T-helper 1 cell treated with Interleukin-12 subunit alpha and Interleukin-12 subunit beta and Interleukin-4 antibody, amounts not matched to agents 30 ng/mL and 1 ng/mL, for 36 hours (primary cell): ENCODE data around the gene EHMT2. TPM values are rescaled to one million over a fixed set of nuclear protein-coding genes. Genes with fewer than 3 reads are reported as not detected.

ENCODE experiments used
- intact Hi-C: fragments of 100-400 bp; cut with micrococcal nuclease; formaldehyde crosslinking; loops from one replicate; pipeline ENCODE4 v1.15.1; 2024
- total RNA-seq: library from RNA; stranded (reverse); gene quantifications from 2 replicates; pipeline ENCODE4 v1.2.3, GENCODE V29; 2022

Gene EHMT2
- total RNA-seq, 1 donor from 2014 or later, result 61.0 TPM

GRCh38 chr6:31844507-31844906, 53.0 kb downstream of the EHMT2 start:
- intact Hi-C loops, result no loop called here

GRCh38 chr6:31842053-31842452, 55.4 kb downstream of the EHMT2 start:
- intact Hi-C loops, result no loop called here

- intact Hi-C loops, result loop anchor here (10.0 kb wide), 1 partner anchor 355 kb away; the partner anchor contains the start of genes GPSM3 and PBX2
Observed at GRCh38 chr6:31839779-31840126, 57.7 kb downstream of the EHMT2 start.

- intact Hi-C loops, result loop anchor here (10.0 kb wide), 1 partner anchor 356 kb away; the partner anchor contains the start of genes GPSM3 and PBX2
Observed at GRCh38 chr6:31838968-31839367, 58.5 kb downstream of the EHMT2 start.

GRCh38 chr6:31838114-31838553, 59.4 kb downstream of the EHMT2 start:
- intact Hi-C loops, result loop anchor here (10.0 kb wide), 1 partner anchor 357 kb away; the partner anchor contains the start of genes GPSM3 and PBX2

DNA sequence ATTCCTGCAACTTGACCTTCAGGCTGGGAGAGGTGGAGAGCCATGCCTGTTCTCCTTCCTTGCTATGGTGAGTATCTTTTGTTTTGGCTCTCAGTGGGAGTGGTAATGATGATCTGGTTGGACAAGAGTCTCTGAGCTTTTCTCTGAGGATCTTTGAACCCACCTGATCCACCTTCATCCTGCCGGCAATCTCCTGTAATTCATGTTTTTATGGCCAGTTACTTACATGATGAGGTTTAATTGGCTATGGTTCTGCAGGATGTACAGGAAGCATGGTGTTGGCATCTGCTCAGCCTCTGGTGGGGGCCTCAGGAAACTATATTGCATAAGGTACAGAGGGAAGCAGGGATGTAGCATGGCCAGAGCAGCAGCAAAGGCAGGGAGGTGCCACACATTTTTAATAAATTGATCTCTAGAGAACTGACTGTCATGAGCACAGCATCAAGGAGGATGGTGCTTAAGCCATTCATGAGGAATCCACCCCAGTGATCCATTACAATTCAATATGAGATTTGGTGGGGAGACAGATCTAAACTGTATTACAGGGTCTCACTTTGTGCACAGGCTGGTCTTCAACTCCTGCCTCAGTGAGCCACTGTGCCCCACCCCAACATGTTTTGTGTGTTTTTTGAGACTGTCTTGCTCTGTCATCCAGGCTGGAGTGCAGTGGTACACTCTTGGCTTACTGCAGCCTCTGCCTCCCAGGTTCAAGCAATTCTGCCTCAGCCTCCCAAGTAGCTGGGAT, 60.0 kb downstream of the EHMT2 start:
- intact Hi-C loops, result loop anchor here (10.0 kb wide), 1 partner anchor 357 kb away; the partner anchor contains the start of genes GPSM3 and PBX2

- intact Hi-C loops, result loop anchor here (10.0 kb wide), 1 partner anchor 358 kb away; the partner anchor contains the start of genes GPSM3 and PBX2
Observed at GRCh38 chr6:31836474-31837368, 60.8 kb downstream of the EHMT2 start.

DNA sequence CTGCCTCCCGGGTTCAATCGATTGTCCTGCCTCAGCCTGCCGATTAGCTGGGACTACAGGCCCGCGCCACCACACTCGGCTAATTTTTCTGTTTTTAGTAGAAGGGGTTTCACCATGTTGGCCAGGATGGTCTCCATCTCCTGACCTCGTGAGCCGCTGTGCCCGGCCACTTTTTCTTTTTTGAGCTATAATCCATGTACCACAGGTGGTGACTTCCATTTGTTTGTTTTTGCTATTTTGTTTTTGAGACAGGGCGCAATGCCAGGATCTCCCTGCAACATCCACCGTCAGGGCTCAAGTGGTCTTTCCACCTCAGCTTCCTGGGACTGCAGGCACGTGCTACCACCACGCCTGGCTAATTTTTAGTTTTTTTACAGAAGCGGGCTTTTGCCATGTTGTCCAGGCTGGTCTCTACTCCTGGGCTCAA, 61.4 kb downstream of the EHMT2 start:
- intact Hi-C loops, result loop anchor here (10.0 kb wide), 1 partner anchor 359 kb away; the partner anchor contains the start of genes GPSM3 and PBX2

DNA sequence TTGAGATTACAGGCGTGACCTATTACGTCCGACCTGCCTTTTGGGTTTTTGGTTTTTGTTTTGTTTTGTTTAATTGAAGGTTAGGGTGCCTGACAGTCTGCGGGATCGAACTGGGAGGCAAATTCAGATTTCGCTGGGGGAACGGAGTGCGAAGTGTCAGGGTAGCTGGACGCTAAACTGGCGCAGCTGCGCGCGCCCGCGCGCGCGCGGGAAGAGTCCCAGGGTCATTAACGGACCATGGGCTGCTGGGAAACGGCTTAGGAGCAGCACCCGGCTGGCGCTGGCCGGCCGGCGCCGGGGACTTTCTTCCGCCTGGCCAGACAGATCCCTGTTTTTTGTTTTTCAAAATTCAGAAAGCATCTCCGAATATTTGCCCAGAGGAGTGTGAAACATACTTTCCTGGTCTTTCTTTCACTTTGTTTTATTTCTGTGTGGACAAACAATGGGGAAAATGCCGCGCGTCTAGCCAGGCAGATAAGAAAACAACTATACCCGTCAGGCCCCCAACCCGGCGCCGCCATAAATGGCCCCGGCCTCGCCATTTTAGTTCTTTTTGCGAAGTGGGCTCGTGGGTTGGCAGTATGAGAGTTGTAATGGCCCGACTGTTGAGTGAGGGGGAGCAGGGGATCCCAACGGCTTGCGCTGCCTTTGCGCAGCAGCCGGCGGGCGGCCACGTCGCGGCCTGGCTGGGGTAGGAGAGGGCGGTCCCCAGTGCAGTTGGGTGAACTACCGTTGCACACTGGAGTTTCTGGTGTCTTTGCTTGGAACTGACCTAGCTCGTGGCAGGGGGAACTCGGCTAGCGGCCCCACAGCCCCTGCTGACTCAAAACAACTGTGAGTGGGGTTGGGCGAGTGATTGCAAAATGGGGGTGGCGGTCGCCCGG, 62.9 kb downstream of the EHMT2 start:
- intact Hi-C loops, result loop anchor here (1.0 to 10.0 kb wide), 12 partner anchors 28 to 360 kb away; partner anchors contain the start of genes ABHD16A, BAG6, EHMT2 and GPANK1

- intact Hi-C loops, result loop anchor here (2.0 to 10.0 kb wide), 2 partner anchors 17 to 363 kb away; partner anchors contain the start of genes GPSM3, HSPA1A, HSPA1L and PBX2
Observed at GRCh38 chr6:31831350-31832215, 65.9 kb downstream of the EHMT2 start.

DNA sequence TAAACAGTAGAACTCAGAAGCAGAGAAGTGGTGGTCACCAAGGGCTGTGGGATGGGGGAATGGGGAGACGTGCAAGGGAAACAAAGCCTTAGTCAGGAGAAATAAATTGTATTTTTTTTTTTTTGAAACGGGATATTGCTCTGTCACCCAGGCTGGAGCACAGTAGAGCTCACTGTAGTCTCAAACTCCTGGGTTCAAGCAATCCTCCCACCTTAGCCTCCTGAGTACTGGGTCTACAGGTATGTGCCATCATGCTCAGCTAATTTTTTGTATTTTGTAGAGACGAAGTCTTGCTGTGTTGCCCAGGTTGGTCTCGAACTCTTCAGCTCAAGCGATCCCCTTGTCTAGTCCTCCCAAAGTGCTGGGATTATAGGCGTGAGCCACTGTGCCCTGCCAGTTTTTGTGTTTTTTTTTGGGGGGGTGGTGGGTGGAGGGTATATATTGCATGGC, 66.6 kb downstream of the EHMT2 start:
- intact Hi-C loops, result loop anchor here (1.0 to 10.0 kb wide), 5 partner anchors 16 to 364 kb away; partner anchors contain the start of genes ATP6V1G2, GPSM3, HSPA1A and HSPA1L

Other genes with a start within 250 kb of the EHMT2 start
- 262 and 284 TPM in 2 replicates for gene BAG6, start 245.0 kb downstream of the EHMT2 start, total RNA-seq
- gene APOM, start 241.8 kb downstream of the EHMT2 start, total RNA-seq, result 1.9 and 2.0 TPM in 2 replicates
- gene C6orf47, start 236.9 kb downstream of the EHMT2 start, total RNA-seq, result 24.7 and 25.7 TPM in 2 replicates
- 29.3 and 30.0 TPM in 2 replicates for gene GPANK1, start 232.7 kb downstream of the EHMT2 start, total RNA-seq
- 219 and 224 TPM in 2 replicates for gene CSNK2B, start 231.6 kb downstream of the EHMT2 start, total RNA-seq
- gene LY6G5B, start 227.7 kb downstream of the EHMT2 start, total RNA-seq, result 27.5 and 29.1 TPM in 2 replicates
- 6.3 TPM in 2 replicates for gene LY6G5C, start 216.6 kb downstream of the EHMT2 start, total RNA-seq
- 53.6 and 59.7 TPM in 2 replicates for gene ABHD16A, start 194.4 kb downstream of the EHMT2 start, total RNA-seq
- gene LY6G6F, start 190.8 kb downstream of the EHMT2 start, total RNA-seq, result not detected in 2 replicates
- gene LY6G6D, start 182.3 kb downstream of the EHMT2 start, total RNA-seq, result not detected in 2 replicates
- gene LY6G6C, start 176.0 kb downstream of the EHMT2 start, total RNA-seq, result 0.41 TPM in 1 of 2 replicates, not detected in the other
- gene MPIG6B, start 174.3 kb downstream of the EHMT2 start, total RNA-seq, result not detected in 2 replicates
- gene DDAH2, start 168.4 kb downstream of the EHMT2 start, total RNA-seq, result 12.2 and 14.4 TPM in 2 replicates
- 517 and 529 TPM in 2 replicates for gene CLIC1, start 161.2 kb downstream of the EHMT2 start, total RNA-seq
- gene MSH5, start 157.7 kb downstream of the EHMT2 start, total RNA-seq, result 47.8 and 51.5 TPM in 2 replicates
- gene SAPCD1, start 135.0 kb downstream of the EHMT2 start, total RNA-seq, result 12.2 and 12.8 TPM in 2 replicates
- gene VWA7, start 120.4 kb downstream of the EHMT2 start, total RNA-seq, result 6.0 and 6.2 TPM in 2 replicates
- gene VARS1, start 101.9 kb downstream of the EHMT2 start, total RNA-seq, result 77.4 and 78.9 TPM in 2 replicates
- gene LSM2, start 90.7 kb downstream of the EHMT2 start, total RNA-seq, result 85.4 and 89.3 TPM in 2 replicates
- 3.7 TPM in 2 replicates for gene HSPA1L, start 82.4 kb downstream of the EHMT2 start, total RNA-seq
- 155 and 159 TPM in 2 replicates for gene HSPA1A, start 82.2 kb downstream of the EHMT2 start, total RNA-seq
- gene HSPA1B, start 70.0 kb downstream of the EHMT2 start, total RNA-seq, result 82.7 and 85.0 TPM in 2 replicates
- 33.2 and 33.8 TPM in 2 replicates for gene NEU1, start 34.9 kb downstream of the EHMT2 start, total RNA-seq
- gene SLC44A4, start 18.7 kb downstream of the EHMT2 start, total RNA-seq, result 0.34 TPM in 1 of 2 replicates, not detected in the other
- gene ZBTB12, start 4.4 kb upstream of the EHMT2 start, total RNA-seq, result 2.0 and 2.2 TPM in 2 replicates
- gene C2, start 30.0 kb upstream of the EHMT2 start, total RNA-seq, result 0.12 and 1.7 TPM in 2 replicates
- gene CFB, start 48.4 kb upstream of the EHMT2 start, total RNA-seq, result 0.22 and 0.59 TPM in 2 replicates
- gene NELFE, start 61.3 kb upstream of the EHMT2 start, total RNA-seq, result 75.3 and 83.4 TPM in 2 replicates
- 93.7 and 100 TPM in 2 replicates for gene SKIC2, start 61.5 kb upstream of the EHMT2 start, total RNA-seq
- gene DXO, start 74.4 kb upstream of the EHMT2 start, total RNA-seq, result 19.9 and 20.8 TPM in 2 replicates
- gene C4A, start 84.4 kb upstream of the EHMT2 start, total RNA-seq, result 4.0 and 4.6 TPM in 2 replicates
- gene C4B, start 117.1 kb upstream of the EHMT2 start, total RNA-seq, result 4.2 and 4.6 TPM in 2 replicates
- gene CYP21A2, start 140.7 kb upstream of the EHMT2 start, total RNA-seq, result 1.0 and 1.4 TPM in 2 replicates
- 5.5 and 6.1 TPM in 2 replicates for gene TNXB, start 211.6 kb upstream of the EHMT2 start, total RNA-seq
- 147 and 155 TPM in 2 replicates for gene ATF6B, start 230.5 kb upstream of the EHMT2 start, total RNA-seq
- 5.3 and 5.5 TPM in 2 replicates for gene FKBPL, start 232.6 kb upstream of the EHMT2 start, total RNA-seq